ENCODE measurements around the gene FBXL17.

The FBXL17 gene

GRCh38 chr5:108078882-108079281 is 303.0 kb downstream of the FBXL17 start:
- Histone ChIP-seq H3K27me3 (no peaks in the 10 kb centered on the region), H3K36me3 (no peaks in the 10 kb centered on the region), H3K4me3 (ENCODE audit: low read depth, low read length) (no peak overlapping the region), H3K9me3 (no peaks in the 10 kb centered on the region; the same call in 1 of the 2 replicates), H3K4me1 (peaks cover 3% of the 10 kb centered on the region)
- TF ChIP-seq CTCF (IDR thresholded peaks at IDR 0.05; ENCODE audit: low read depth, low read length), result no peak
- DNase-seq, result no peak

- Histone ChIP-seq H3K9me3 (no peaks in the 10 kb centered on the region; the same call in 1 of the 2 replicates), H3K4me1 (no peaks in the 10 kb centered on the region), H3K4me3 (ENCODE audit: low read depth, low read length) (no peak overlapping the region), H3K27me3 (no peaks in the 10 kb centered on the region), H3K36me3 (no peaks in the 10 kb centered on the region)
- no peak for TF ChIP-seq CTCF (IDR thresholded peaks at IDR 0.05; ENCODE audit: low read depth, low read length)
- no peak for DNase-seq
Observed at GRCh38 chr5:108078345-108078744, 303.6 kb downstream of the FBXL17 start.

- no peaks in the 10 kb centered on the region for H3K27me3 ChIP-seq
- H3K9me3 ChIP-seq, result no peaks in the 10 kb centered on the region; the same call in 1 of the 2 replicates
- DNase-seq, result no peak
- H3K4me1 ChIP-seq, result peaks cover 4% of the 10 kb centered on the region
- no peaks in the 10 kb centered on the region for H3K36me3 ChIP-seq
- no peak overlapping the region for H3K4me3 ChIP-seq (ENCODE audit: low read depth, low read length)
- no peak for TF ChIP-seq CTCF (IDR thresholded peaks at IDR 0.05; ENCODE audit: low read depth, low read length)
Observed at GRCh38 chr5:108074626-108075025, 307.3 kb downstream of the FBXL17 start.

- Histone ChIP-seq H3K36me3 (no peaks in the 10 kb centered on the region), H3K9me3 (no peaks in the 10 kb centered on the region), H3K4me1 (no peaks in the 10 kb centered on the region), H3K27me3 (no peaks in the 10 kb centered on the region), H3K4me3 (ENCODE audit: low read depth, low read length) (no peak overlapping the region)
- no peak for DNase-seq
- no peak for TF ChIP-seq CTCF (IDR thresholded peaks at IDR 0.05; ENCODE audit: low read depth, low read length)
Observed at GRCh38 chr5:108064302-108064701, 317.6 kb downstream of the FBXL17 start.

- Histone ChIP-seq H3K27me3 (no peaks in the 10 kb centered on the region), H3K36me3 (no peaks in the 10 kb centered on the region), H3K4me3 (ENCODE audit: low read depth, low read length) (no peak overlapping the region), H3K9me3 (no peaks in the 10 kb centered on the region), H3K4me1 (no peaks in the 10 kb centered on the region)
- TF ChIP-seq CTCF (IDR thresholded peaks at IDR 0.05; ENCODE audit: low read depth, low read length), result no peak
- no peak for DNase-seq
Observed at GRCh38 chr5:108061941-108062340, 320.0 kb downstream of the FBXL17 start.

- DNase-seq, result no peak
- Histone ChIP-seq H3K9me3 (no peaks in the 10 kb centered on the region), H3K4me3 (ENCODE audit: low read depth, low read length) (no peak overlapping the region), H3K36me3 (no peaks in the 10 kb centered on the region), H3K4me1 (no peaks in the 10 kb centered on the region), H3K27me3 (no peaks in the 10 kb centered on the region)
- no peak for TF ChIP-seq CTCF (IDR thresholded peaks at IDR 0.05; ENCODE audit: low read depth, low read length)
Observed at GRCh38 chr5:108060340-108060739, 321.6 kb downstream of the FBXL17 start.
